B cell (primary cell): ENCODE measurements around the gene OTOP2.

Source experiments
- EZH2 ChIP-seq: IDR thresholded peaks from 2 replicates; pipeline ENCODE4 v1.6.1; 2012; ENCODE audit warnings: borderline replicate concordance, low read depth, mild to moderate bottlenecking, moderate library complexity, low read length; ENCODE audit not compliant: insufficient read depth, poor library complexity, severe bottlenecking
- TF ChIP-seq, protein P1 (sequence below): fragments of 200-600 bp; IDR thresholded peaks from one replicate; pipeline ENCODE4 v1.8.0; 2022; ENCODE audit warnings: antibody characterized with exemption, mild to moderate bottlenecking

DNA sequence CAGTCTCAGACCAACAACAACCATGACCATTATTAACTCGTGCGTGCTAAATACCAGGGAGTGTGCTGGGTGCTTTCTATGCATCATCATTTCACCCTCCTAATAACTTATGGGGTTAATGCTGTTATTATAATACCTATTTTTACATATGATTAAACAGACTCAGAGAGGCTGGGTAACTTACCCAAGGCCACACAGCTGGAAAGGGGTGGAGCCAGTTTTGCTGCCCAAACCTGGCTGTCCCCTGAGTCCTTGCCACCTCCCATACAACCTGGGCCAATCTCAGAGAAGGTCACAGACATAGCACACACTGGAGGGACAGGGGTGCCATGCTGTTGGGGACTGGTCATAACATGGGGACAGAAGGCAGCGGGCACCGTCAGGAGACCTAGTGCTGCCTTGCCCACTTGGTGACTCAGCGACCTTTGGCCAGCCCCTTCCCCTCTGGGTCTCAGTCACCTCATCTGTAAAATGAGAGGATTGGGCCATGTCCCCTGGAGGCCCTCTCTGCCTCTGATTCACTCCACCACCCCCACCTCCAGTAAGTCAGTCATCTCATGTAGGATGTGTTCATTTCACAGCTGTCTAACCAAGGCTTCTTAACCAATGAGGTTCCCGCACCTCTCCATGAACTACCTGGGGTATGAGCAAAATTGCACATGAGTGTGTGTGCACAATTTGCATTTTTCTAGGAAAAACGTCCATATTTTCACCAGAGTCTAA lies 19.2 kb upstream of the OTOP2 start:
- TF ChIP-seq, protein P1, sequence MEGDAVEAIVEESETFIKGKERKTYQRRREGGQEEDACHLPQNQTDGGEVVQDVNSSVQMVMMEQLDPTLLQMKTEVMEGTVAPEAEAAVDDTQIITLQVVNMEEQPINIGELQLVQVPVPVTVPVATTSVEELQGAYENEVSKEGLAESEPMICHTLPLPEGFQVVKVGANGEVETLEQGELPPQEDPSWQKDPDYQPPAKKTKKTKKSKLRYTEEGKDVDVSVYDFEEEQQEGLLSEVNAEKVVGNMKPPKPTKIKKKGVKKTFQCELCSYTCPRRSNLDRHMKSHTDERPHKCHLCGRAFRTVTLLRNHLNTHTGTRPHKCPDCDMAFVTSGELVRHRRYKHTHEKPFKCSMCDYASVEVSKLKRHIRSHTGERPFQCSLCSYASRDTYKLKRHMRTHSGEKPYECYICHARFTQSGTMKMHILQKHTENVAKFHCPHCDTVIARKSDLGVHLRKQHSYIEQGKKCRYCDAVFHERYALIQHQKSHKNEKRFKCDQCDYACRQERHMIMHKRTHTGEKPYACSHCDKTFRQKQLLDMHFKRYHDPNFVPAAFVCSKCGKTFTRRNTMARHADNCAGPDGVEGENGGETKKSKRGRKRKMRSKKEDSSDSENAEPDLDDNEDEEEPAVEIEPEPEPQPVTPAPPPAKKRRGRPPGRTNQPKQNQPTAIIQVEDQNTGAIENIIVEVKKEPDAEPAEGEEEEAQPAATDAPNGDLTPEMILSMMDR: no peak
- no peak for TF ChIP-seq EZH2
